Activated gamma-delta T cell (primary cell): Measurements from ENCODE around the gene MVK.

Experiments
- DNase-seq: peaks from one replicate; lab custom pipeline; 2025; lab: John Stamatoyannopoulos, UW

The MVK gene

DNA sequence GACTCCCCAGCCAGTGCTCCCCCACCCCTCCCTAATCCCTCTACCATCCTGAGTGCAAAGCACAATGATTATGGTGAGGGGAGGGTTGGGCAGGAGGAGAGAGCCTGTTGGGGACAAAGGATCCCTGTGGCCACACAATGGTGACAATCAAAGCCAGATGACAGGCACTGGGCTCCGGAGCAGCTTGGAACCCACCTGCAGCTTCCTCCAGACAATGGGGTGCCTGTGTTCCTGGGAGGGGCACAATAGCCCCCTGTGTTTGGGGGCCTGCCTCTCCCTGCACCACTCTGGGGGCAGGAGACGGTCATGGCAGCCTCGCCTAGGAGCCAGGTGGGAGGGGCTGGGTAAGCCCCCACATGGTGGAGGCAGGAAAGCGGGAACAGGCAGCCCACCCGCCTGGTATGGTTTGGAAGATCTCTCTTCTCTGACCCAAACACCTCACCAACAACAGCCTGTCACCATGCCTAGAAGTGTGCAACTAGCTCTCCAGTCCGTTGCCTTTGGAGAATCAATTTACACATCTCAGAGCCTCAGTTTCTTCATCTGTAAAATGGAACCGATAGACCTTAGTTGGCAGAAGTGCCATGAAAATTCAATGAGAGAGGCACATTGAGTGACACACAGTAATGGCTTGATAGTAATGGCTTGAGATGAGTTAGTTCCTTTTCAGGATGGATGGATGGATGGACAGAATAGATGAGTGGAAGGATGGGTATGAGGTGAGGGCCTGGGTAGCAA is 53.0 kb downstream of the MVK start:
- no peak for DNase-seq

DNA sequence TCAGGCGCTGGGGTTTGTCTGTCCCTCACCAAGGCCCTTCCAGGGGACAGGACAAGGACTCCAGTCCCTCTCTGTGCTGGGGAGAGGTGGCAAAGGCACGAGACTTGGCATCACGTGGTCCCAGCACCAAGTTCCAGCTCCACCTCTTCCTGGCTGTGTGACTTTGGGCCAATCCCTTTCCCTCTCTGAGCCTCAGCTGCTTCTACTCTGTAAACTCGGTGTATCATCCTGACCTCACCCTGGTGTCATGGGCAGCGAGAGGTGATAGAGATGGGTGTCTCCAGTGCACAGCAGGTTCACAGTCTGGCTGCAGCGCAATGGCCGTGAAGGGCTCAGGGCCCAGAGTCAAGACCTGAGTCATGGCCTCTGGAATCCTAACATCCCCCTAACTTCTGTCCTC is 54.0 kb downstream of the MVK start:
- no peak for DNase-seq

GRCh38 chr12:109630107-109630506 is 56.5 kb downstream of the MVK start:
- no peak for DNase-seq

GRCh38 chr12:109630815-109631214 is 57.2 kb downstream of the MVK start:
- no peak for DNase-seq

DNA sequence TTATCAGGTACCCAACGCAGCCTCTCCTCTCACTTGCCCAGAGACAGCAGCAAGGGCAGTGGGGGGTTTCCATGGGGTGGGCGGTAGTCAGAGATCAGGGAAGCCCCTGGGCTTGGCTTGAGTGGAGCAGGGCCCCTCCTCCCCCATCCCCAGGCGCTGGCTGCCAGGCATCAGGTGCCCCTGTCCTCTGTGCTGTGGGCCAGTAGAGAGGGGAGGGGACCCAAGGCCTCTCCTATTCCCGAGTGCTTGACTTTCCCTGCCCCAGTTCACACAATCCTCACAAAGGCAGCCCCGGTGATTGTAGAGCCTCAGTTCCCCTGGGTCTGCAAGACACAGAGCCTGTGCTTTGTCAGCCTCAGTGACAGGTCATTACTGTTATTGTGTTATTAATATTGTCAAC is 57.7 kb downstream of the MVK start:
- no peak for DNase-seq

DNA sequence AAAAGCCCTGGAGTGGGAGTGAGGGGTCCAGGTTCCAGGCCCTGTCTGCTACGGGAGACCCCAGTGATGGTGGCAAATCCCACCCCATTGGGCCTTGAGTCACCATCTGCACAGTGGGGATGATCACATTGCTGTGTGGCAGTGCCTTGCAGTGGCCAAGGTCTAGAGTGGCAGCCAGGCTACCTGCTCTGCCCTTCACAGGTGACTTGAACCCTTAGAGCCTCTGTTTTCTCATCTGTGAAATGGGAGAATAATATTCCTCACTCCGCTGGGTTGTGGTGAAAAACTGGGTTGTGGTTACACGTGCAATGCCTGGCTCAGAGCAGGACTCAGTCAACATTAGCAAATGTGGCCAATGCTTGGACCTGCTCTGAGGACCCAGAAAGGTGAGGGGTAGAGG is 58.2 kb downstream of the MVK start:
- DNase-seq: no peak

GRCh38 chr12:109632342-109632741 is 58.7 kb downstream of the MVK start:
- no peak for DNase-seq

DNA sequence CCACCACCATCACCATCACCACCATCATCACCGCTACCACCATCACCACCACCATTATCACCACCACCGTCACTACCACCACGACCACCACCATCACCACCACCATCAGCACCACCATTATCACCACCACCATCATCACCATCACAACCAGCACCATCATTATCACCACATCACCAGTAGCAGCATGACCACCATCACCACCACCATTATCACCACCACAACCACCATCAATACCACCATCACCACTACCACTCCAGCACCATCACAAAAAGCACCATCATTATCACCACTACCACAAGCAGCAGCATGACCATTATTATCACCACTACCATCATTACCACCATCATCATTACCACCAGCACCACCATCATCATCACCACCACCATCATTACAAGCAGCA is 62.1 kb downstream of the MVK start:
- no peak for DNase-seq

- DNase-seq: no peak
These were observed 63.8 kb downstream of the MVK start for GRCh38 chr12:109637348-109637747.

DNA sequence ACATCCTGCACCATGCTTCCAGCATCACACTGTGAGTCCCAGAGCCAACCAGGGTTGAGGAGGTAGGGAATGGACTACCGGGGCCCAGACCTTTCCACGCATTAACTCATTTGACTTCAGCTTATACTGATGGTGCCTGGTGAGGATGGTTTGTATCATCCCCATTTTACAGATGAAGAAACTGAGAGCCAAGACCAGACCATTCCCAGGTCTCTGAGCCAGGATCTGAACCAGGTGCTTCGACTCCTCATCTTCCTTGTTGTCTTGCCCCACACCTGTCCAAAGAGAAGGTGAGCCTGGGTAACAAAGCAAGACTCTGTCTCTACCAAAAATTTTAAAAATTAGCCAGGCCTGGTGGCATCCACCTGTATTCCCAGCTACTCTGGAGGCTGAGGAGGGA is 64.4 kb downstream of the MVK start:
- DNase-seq: no peak

DNA sequence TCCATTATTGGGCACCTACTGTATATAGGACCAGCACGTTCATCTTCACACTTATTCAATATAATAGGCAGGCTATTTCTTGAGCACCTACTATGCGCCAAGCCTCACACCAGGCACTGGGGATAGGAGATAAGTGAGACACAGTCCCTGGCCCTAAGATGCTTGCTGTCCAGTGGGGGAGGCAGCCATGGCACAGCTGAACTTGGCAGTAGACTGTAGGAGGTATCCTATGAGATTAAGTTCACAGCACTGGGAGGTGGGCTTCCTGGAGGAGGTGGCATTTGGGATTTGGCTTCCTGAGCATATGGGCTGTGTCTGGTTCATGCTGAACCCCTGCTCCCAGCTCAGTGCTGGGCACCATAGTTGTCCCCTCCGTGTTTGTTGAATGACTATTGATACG is 65.1 kb downstream of the MVK start:
- no peak for DNase-seq

DNA sequence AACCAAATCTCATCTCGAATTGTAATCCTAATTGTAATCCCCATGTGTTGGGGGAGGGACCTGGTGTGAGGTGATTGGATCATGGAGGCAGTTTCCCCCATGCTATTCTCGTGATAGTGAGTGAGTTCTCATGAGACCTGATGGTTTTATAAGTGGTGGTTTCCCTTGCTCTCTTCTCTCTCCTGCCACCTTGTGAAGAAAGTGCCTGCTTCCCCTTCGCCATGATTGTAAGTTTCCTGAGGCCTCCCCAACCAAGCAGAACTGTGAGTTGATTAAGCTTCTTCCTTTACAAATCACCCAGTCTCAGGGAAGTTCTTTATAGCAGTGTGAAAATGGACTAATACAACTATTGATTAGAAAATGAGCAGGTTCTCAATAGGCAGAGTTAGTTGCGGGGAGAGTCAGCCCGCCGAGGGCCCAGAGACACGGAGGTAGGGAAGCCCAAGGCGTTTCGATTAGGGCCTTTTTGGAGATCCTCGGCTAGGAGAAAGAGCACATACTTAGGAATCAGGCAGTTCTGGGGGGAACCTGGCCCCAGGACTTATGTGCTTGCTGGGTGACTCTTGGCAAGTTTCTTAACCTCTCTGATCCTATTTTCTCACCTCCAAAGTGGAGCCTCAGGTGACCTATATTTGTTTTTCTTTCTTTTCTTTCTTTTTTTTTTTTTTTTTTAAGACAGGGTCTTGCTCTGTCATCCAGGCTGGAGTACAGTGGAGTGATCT is 65.7 kb downstream of the MVK start:
- no peak for DNase-seq

- DNase-seq: no peak
These were observed 67.4 kb downstream of the MVK start for GRCh38 chr12:109640961-109641360.

DNA sequence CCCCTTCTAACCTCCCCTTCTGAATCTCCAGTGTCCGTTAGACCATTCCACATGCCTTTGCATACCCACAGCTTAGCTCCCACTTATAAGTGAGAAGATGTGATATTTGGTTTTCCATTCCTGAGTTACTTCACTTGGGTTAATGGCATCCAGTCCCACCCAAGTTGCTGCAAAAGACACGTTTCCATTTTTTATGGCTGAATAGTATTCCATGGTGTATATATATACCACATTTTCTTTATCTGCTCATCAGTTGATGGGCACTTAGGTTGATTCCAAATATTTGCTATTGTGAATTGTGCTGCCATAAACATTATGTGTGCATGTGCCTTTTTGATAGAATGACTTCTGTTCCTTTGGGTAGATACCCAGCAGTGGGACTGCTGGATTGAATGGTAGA is 67.8 kb downstream of the MVK start:
- no peak for DNase-seq

DNA sequence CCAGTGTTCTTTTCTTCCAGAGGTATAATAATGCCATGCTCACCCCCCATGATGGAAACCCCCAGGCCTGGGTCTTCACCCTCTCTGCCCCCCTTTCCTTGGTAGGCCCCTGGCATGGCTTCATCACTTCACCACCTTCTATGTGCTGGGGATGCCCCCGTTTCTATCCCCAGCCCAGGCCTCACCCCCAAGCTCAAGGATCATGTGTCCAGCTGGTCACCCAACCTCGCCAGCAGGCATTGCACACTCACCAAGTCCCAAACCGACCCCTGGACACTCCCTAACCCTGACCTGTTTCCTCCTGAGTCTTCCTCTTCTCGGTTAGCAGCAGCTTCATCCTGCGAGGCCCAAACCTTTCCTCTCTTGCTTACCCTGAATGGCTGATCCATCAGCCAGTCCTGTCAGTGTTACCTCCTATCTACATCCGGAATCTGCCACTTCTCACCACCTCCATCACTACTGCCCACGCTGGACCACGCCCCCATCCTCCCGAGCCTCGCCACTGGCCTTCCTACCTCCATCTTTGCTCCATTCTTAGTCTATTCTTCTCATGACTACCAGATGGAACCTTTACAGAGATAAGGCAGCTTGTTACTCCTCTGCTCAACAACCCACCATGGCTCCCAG is 69.0 kb downstream of the MVK start:
- DNase-seq: no peak

DNA sequence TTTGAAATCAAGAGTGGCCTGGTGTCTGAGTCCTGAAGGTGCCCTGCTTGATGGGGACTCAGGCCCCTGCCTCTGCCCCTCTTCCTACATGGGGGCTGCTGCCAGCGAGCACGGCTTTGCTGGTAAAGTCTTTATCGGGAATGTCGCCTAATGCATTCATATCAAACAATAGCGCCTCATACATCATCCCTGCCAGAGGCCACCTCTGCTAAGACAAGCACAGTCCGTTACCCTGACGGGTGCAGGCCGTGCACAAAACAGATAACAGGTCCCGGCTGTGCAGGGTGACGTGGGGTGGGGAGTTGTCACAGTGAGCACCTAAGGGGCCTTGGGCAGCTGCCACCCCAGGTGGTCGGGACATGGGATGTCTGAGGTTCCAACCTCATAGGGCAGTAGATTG is 71.6 kb downstream of the MVK start:
- DNase-seq: no peak

GRCh38 chr12:109645708-109646107 is 72.1 kb downstream of the MVK start:
- DNase-seq: no peak
